ENCODE results near the gene CHCHD6.

CHCHD6 gene

GRCh38 chr3:126703512-126704493 is at the start of gene CHCHD6:
Gene CHCHD6 (plus strand): TSS chr3:126704240. CDS start chr3:126704313, 73 bp downstream.
- peak; percentile 94 to 98 for DNase-seq (ENCODE audit: low read depth in 1 of 2, low spot score in 1 of 2)

- DNase-seq (ENCODE audit: low read depth in 1 of 2, low spot score in 1 of 2): peak; percentile 51 to 67
These were observed 49.3 kb upstream of the CHCHD6 start, which contains the start of gene TXNRD3 for GRCh38 chr3:126654571-126655383. Gene TXNRD3 (minus strand): TSS chr3:126655124.

GRCh38 chr3:126655887-126656286 is 48.2 kb upstream of the CHCHD6 start:
- no peak for DNase-seq (ENCODE audit: low read depth in 1 of 2, low spot score in 1 of 2)

GRCh38 chr3:126656371-126657134 is 47.5 kb upstream of the CHCHD6 start:
- DNase-seq (ENCODE audit: low read depth in 1 of 2, low spot score in 1 of 2): no peak

- DNase-seq (ENCODE audit: low read depth in 1 of 2, low spot score in 1 of 2): no peak
These were observed 46.1 kb upstream of the CHCHD6 start for GRCh38 chr3:126657901-126658300.

GRCh38 chr3:126658584-126658983 is 45.5 kb upstream of the CHCHD6 start:
- no peak for DNase-seq (ENCODE audit: low read depth in 1 of 2, low spot score in 1 of 2)

- DNase-seq (ENCODE audit: low read depth in 1 of 2, low spot score in 1 of 2): no peak
These were observed 43.8 kb upstream of the CHCHD6 start for GRCh38 chr3:126659915-126660886.

- no peak for DNase-seq (ENCODE audit: low read depth in 1 of 2, low spot score in 1 of 2)
These were observed 42.3 kb upstream of the CHCHD6 start for GRCh38 chr3:126661532-126662364.

GRCh38 chr3:126663257-126663656 is 40.8 kb upstream of the CHCHD6 start:
- DNase-seq (ENCODE audit: low read depth in 1 of 2, low spot score in 1 of 2): no peak

- no peak for DNase-seq (ENCODE audit: low read depth in 1 of 2, low spot score in 1 of 2)
These were observed 40.3 kb upstream of the CHCHD6 start for GRCh38 chr3:126663750-126664149.

- no peak for DNase-seq (ENCODE audit: low read depth in 1 of 2, low spot score in 1 of 2)
These were observed 39.3 kb upstream of the CHCHD6 start for GRCh38 chr3:126664591-126665214.

GRCh38 chr3:126665221-126665936 is 38.7 kb upstream of the CHCHD6 start:
- no peak for DNase-seq (ENCODE audit: low read depth in 1 of 2, low spot score in 1 of 2)

- DNase-seq (ENCODE audit: low read depth in 1 of 2, low spot score in 1 of 2): no peak
These were observed 37.9 kb upstream of the CHCHD6 start for GRCh38 chr3:126665959-126666657.

- no peak for DNase-seq (ENCODE audit: low read depth in 1 of 2, low spot score in 1 of 2)
These were observed 37.1 kb upstream of the CHCHD6 start for GRCh38 chr3:126666658-126667528.

GRCh38 chr3:126667631-126668449 is 36.2 kb upstream of the CHCHD6 start:
- DNase-seq (ENCODE audit: low read depth in 1 of 2, low spot score in 1 of 2): no peak
